ENCODE data around the gene BTBD2. TPM values are rescaled to one million over a fixed set of nuclear protein-coding genes. Genes with fewer than 3 reads are reported as not detected.

BTBD2 gene
- total and polyA plus RNA-seq, 2 donors (not counting 1 experiment from before 2014, with no cell fraction given) = 75.2 to 85.6 TPM

DNA sequence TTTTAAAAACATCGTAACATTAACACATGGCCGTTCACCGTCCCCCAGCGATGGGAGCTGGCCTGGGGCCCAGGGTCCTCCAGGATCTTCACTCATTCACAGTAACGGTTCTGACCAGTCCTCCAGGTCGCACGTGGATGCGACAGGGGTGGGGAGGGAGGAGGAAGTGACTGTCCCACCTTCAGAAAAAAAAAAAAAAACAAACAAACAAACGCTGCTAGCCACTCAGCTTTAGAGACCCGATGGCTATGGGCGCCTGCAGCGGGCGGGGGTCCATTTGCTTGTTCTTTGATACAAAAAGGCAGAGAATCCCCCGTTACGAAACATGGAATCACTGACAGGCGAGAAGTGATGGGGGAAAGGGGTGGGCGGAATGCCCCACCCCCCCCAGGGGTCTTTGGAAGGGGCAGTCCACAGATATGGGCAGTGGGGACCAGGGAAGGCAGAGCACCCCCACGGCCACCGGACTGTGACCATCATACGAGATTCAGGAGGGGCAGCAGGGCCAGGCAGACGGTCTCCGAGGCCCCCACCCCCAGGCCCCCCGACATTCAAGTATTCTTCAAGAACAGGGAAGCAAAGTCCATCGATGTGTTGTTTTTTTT lies 22.2 kb upstream of the BTBD2 start:
- Histone ChIP-seq H3K9ac (ENCODE audit: low read length) (no peak overlapping the region), H4K20me1 (ENCODE audit: control insufficient read depth, insufficient read depth, low read length, poor library complexity, severe bottlenecking) (peaks cover 59% of the 10 kb centered on the region), H3K36me3 (replicated peaks in 1 of 2; ENCODE audit: control extremely low read depth in 1 of 2, control insufficient read depth in 1 of 2, extremely low read depth in 1 of 2, insufficient read depth in 2 of 2, low read length in 1 of 2) (peaks cover 0 to 45% of the 10 kb centered on the region in 2 experiments), H3K4me3 (ENCODE audit: control extremely low read depth in 1 of 5, extremely low read depth in 1 of 5, insufficient read depth in 1 of 5, low read depth in 2 of 5, low read length in 4 of 5) (no peak overlapping the region), H3K79me2 (ENCODE audit: control insufficient read depth, insufficient read depth, low read length) (peaks cover 24% of the 10 kb centered on the region), H3K4me1 (ENCODE audit: control insufficient read depth in 2 of 2, insufficient read depth in 2 of 2, low read length in 2 of 2) (peaks cover 24 to 47% of the 10 kb centered on the region in 2 donors), H2AFZ (ENCODE audit: insufficient read depth, low read depth, low read length, poor library complexity, severe bottlenecking) (no peak overlapping the region), H3K9me3 (ENCODE audit: control extremely low read depth in 1 of 3, control insufficient read depth in 2 of 3, insufficient read depth in 1 of 3, low read length in 2 of 3) (peaks cover 0 to 24% (median 5%) of the 10 kb centered on the region in 3 donors), H3K27me3 (replicated peaks in 1 of 4; ENCODE audit: control extremely low read depth in 1 of 4, control insufficient read depth in 3 of 4, insufficient read depth in 4 of 4, low read length in 3 of 4) (no peaks in the 10 kb centered on the region), H3K4me2 (replicated peaks; ENCODE audit: low read depth, low read length, poor library complexity, severe bottlenecking) (no peak overlapping the region), H3K27ac (ENCODE audit: low read length in 2 of 2) (no peak overlapping the region)
- Mint-ChIP-seq H3K4me3 (no peak overlapping the region), H3K27ac (peak overlapping the region; percentile 41), H3K27me3 (no peaks in the 10 kb centered on the region), H3K4me1 (peaks cover 41% of the 10 kb centered on the region), H3K9me3 (ENCODE audit: insufficient read depth) (no peaks in the 10 kb centered on the region)
- DNase-seq = peak; percentile 40
- ChIA-PET CTCF (interaction anchor here (0.8 to 1.8 kb wide), 3 partner anchors 10 to 173 kb away, joined by 3 to 4 read pairs (median 4); no protein-coding TSS in a partner anchor), POLR2A (interaction anchor here (0.6 to 7.4 kb wide), 6 partner anchors 21 to 216 kb away, joined by 3 to 69 read pairs (median 4); no protein-coding TSS in a partner anchor)
- TF ChIP-seq, protein P1, sequence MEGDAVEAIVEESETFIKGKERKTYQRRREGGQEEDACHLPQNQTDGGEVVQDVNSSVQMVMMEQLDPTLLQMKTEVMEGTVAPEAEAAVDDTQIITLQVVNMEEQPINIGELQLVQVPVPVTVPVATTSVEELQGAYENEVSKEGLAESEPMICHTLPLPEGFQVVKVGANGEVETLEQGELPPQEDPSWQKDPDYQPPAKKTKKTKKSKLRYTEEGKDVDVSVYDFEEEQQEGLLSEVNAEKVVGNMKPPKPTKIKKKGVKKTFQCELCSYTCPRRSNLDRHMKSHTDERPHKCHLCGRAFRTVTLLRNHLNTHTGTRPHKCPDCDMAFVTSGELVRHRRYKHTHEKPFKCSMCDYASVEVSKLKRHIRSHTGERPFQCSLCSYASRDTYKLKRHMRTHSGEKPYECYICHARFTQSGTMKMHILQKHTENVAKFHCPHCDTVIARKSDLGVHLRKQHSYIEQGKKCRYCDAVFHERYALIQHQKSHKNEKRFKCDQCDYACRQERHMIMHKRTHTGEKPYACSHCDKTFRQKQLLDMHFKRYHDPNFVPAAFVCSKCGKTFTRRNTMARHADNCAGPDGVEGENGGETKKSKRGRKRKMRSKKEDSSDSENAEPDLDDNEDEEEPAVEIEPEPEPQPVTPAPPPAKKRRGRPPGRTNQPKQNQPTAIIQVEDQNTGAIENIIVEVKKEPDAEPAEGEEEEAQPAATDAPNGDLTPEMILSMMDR (IDR thresholded peaks at IDR 0.05) = no peak
- TF ChIP-seq EZH2 (IDR thresholded peaks at IDR 0.05; ENCODE audit: borderline replicate concordance, insufficient read depth, low read depth, low read length, poor library complexity, severe bottlenecking) = no peak
- WGBS (ENCODE audit: insufficient coverage) = 94% methylated on average over 6 of the region's 24 CpGs
- intact Hi-C loops (cut with micrococcal nuclease) = no loop called here
- no peak for ATAC-seq (ENCODE audit: low read depth)

GRCh38 chr19:2036424-2036823 lies 20.9 kb upstream of the BTBD2 start:
- POLR2A ChIA-PET = interaction anchor here (0.7 to 2.6 kb wide), 4 partner anchors 15 to 1379 kb away, joined by 3 to 11 read pairs (median 4); partner anchors contain the start of gene MKNK2
- DNase-seq = peak; percentile 49
- H3K27ac Mint-ChIP-seq = no peak overlapping the region
- no peaks in the 10 kb centered on the region for H3K9me3 Mint-ChIP-seq (ENCODE audit: insufficient read depth)
- H3K4me3 Mint-ChIP-seq = no peak overlapping the region
- no peak overlapping the region for H3K4me3 ChIP-seq (ENCODE audit: control extremely low read depth in 1 of 5, extremely low read depth in 1 of 5, insufficient read depth in 1 of 5, low read depth in 2 of 5, low read length in 4 of 5)
- peaks cover 16% of the 10 kb centered on the region for H3K79me2 ChIP-seq (ENCODE audit: control insufficient read depth, insufficient read depth, low read length)
- H3K27ac ChIP-seq (ENCODE audit: low read length in 2 of 2) = no peak overlapping the region
- peaks cover 45% of the 10 kb centered on the region for H3K4me1 Mint-ChIP-seq
- H3K9me3 ChIP-seq (ENCODE audit: control extremely low read depth in 1 of 3, control insufficient read depth in 2 of 3, insufficient read depth in 1 of 3, low read length in 2 of 3) = peaks cover 0 to 24% (median 5%) of the 10 kb centered on the region in 3 donors
- H3K36me3 ChIP-seq (replicated peaks in 1 of 2; ENCODE audit: control extremely low read depth in 1 of 2, control insufficient read depth in 1 of 2, extremely low read depth in 1 of 2, insufficient read depth in 2 of 2, low read length in 1 of 2) = peaks cover 0 to 38% of the 10 kb centered on the region in 2 experiments
- CTCF ChIA-PET = interaction anchor here (0.7 to 0.9 kb wide), 3 partner anchors 13 to 16 kb away, joined by 3 to 6 read pairs (median 3); no protein-coding TSS in a partner anchor
- no peak overlapping the region for H2AFZ ChIP-seq (ENCODE audit: insufficient read depth, low read depth, low read length, poor library complexity, severe bottlenecking)
- no peak for TF ChIP-seq EZH2 (IDR thresholded peaks at IDR 0.05; ENCODE audit: borderline replicate concordance, insufficient read depth, low read depth, low read length, poor library complexity, severe bottlenecking)
- TF ChIP-seq, protein P1 (IDR thresholded peaks at IDR 0.05) = no peak
- WGBS (ENCODE audit: insufficient coverage) = 94% methylated on average over 2 of the region's 8 CpGs
- H3K4me1 ChIP-seq (ENCODE audit: control insufficient read depth in 2 of 2, insufficient read depth in 2 of 2, low read length in 2 of 2) = peaks cover 25 to 48% of the 10 kb centered on the region in 2 donors
- no peak overlapping the region for H3K9ac ChIP-seq (ENCODE audit: low read length)
- H3K27me3 ChIP-seq (replicated peaks in 1 of 4; ENCODE audit: control extremely low read depth in 1 of 4, control insufficient read depth in 3 of 4, insufficient read depth in 4 of 4, low read length in 3 of 4) = no peaks in the 10 kb centered on the region
- intact Hi-C loops (cut with micrococcal nuclease) = no loop called here
- H3K27me3 Mint-ChIP-seq = no peaks in the 10 kb centered on the region
- no peak for ATAC-seq (ENCODE audit: low read depth)
- H4K20me1 ChIP-seq (ENCODE audit: control insufficient read depth, insufficient read depth, low read length, poor library complexity, severe bottlenecking) = peaks cover 50% of the 10 kb centered on the region
- no peak overlapping the region for H3K4me2 ChIP-seq (replicated peaks; ENCODE audit: low read depth, low read length, poor library complexity, severe bottlenecking)

Measured in B cell (primary cell).